HAP-1 (cell line): ENCODE measurements around the gene CD247.
A peak's percentile ranks its signal among the peaks of the same experiment; 100 is the strongest.

Experiments
- DNase-seq, 2 experiments: peaks; one replicate each; pipeline ENCODE4 v3.0.0-alpha.2; 2016 to 2020; ENCODE audit warnings: low spot score in 2 of 2
- H3K27me3 ChIP-seq: fragments of 250-450 bp; sonication (Bioruptor Pico); 2 replicates; pipeline ENCODE4 v1.5.1; 2020; ENCODE audit warnings: low read depth, mild to moderate bottlenecking, moderate library complexity
- H3K36me3 ChIP-seq: fragments of 250-450 bp; sonication (Bioruptor Pico); replicated peaks from 2 replicates; pipeline ENCODE4 v1.5.1; 2020; ENCODE audit warnings: mild to moderate bottlenecking
- H3K4me1 ChIP-seq: fragments of 250-450 bp; sonication (Bioruptor Pico); 2 replicates; pipeline ENCODE4 v1.5.1; 2020; ENCODE audit warnings: mild to moderate bottlenecking
- H3K4me3 ChIP-seq: fragments of 250-450 bp; sonication (Bioruptor Pico); 2 replicates; pipeline ENCODE4 v1.5.1; 2020; ENCODE audit warnings: mild to moderate bottlenecking, moderate library complexity
- H3K9me3 ChIP-seq: fragments of 250-450 bp; sonication (Bioruptor Pico); 2 replicates; pipeline ENCODE4 v1.5.1; 2020; ENCODE audit warnings: mild to moderate bottlenecking, moderate library complexity
- in situ Hi-C: fragments of 300-500 bp; cut with MboI; formaldehyde crosslinking; loops from 3 replicates; pipeline ENCODE4 v1.14.3; 2020; ENCODE audit warnings: low sequenced_read_pairs, inconsistent platforms, mixed read lengths

CD247 gene

DNA sequence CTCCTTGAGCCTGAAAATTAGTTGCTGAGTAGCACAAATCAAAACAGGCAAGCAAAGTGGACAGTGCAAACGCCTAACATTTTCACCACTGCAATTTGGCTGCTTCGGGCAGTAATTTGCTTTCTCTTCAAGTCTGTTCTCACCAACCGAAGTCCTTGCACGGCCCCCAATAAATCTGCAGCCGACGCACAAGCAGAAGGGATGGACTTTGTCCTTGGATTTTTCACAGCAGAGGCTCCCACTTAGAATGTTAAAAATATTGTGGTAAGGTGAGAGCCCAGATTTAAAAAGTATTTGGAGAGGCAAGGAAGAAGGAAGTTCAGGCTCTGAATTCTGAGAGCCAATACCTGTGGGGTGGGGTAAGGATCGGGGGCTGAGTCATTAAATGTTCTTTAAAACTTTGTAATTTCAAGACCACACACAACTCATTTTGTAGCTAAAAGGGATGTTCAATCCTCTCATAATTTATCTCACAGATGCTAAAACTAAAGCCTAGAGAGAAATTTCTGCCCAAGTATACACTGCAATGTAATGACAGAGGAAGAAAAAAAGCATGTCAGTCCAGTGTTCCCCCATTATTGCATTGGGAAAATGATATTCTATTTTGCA, 6.2 kb downstream of the CD247 start:
- Histone ChIP-seq H3K36me3 (no peaks in the 10 kb centered on the region), H3K27me3 (peaks cover 9% of the 10 kb centered on the region; the same call in 1 of the 2 replicates), H3K9me3 (no peaks in the 10 kb centered on the region), H3K4me3 (no peak overlapping the region), H3K4me1 (peaks cover 3% of the 10 kb centered on the region; the same call in 1 of the 2 replicates)
- in situ Hi-C loops, result no loop called here
- DNase-seq, result no peak

DNA sequence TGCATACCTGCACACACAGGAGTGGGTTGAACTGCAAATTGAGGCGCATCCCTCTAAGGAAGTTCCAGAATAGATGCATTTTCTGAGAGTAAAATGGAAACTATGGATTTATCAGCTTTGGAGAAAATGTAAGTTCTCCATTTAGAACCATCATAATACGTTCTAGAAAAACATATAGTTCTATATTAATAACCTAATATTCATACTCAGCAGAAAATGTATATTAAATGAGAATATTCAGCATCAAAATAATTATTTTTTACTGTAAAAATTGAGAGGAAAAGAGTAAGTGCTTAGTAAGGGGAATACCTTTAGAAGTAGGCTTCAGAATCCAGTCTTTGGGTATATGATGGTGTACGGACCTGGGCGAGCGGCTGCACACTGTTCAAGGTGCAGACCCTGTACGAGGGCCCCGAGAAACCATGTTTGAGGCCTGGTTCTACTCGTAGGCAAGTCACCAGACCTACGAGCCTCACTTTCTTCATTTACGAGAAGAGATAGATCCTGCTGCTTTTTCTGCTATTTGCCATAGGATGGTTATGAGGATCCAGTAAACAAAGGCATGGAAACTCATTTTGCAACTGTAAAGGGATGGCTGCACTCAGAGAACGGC, 6.8 kb downstream of the CD247 start:
- DNase-seq, result no peak
- no peaks in the 10 kb centered on the region for H3K9me3 ChIP-seq
- in situ Hi-C loops, result no loop called here
- peaks cover 9% of the 10 kb centered on the region; the same call in 1 of the 2 replicates for H3K27me3 ChIP-seq
- peaks cover 3% of the 10 kb centered on the region; the same call in 1 of the 2 replicates for H3K4me1 ChIP-seq
- H3K4me3 ChIP-seq, result no peak overlapping the region
- no peaks in the 10 kb centered on the region for H3K36me3 ChIP-seq

DNA sequence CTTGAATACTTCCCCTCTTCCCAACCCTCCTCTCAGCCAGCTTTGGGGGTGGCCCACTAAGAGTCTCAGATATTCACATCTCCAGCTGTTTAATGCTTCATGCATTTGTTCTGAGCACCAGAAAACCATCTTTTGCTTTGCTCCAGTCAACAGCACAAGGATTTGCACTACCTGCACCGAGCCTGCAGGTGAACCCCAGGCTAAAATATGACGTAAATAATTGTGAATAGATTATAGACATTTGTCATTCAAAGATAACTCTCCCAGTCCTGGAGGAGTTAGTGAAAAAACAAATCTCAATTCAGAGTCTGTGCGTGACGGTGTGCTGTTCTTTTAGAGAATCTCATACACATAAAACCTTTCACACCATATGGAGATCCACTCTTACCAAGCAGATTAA, 7.4 kb downstream of the CD247 start:
- no peak overlapping the region for H3K4me3 ChIP-seq
- no peaks in the 10 kb centered on the region for H3K36me3 ChIP-seq
- in situ Hi-C loops, result no loop called here

DNA sequence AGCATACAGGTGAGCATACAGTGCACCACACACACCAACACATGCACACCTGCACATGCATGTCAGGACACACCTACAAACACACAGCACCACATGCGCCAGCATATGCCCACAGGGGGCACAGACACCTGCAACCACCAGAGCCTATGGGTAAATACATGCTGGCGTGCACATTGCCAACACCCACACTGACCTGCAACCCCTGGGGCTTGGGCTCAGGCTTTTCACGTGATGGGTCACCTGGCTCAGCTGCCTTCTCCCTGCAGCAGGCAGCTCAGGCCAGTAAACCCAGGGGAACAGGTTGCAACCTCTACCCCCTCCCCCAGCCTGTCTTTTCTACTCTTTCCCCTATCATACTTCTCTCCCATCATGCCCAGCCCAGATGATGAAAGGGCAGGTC, 8.1 kb downstream of the CD247 start:
- in situ Hi-C loops, result no loop called here
- no peak for DNase-seq
- no peak overlapping the region for H3K4me3 ChIP-seq
- H3K27me3 ChIP-seq, result peaks cover 9% of the 10 kb centered on the region; the same call in 1 of the 2 replicates
- H3K4me1 ChIP-seq, result peaks cover 3% of the 10 kb centered on the region; the same call in 1 of the 2 replicates
- no peaks in the 10 kb centered on the region for H3K36me3 ChIP-seq
- no peaks in the 10 kb centered on the region for H3K9me3 ChIP-seq

More for the DNA sequence above, 7.4 kb downstream of the CD247 start:
- DNase-seq, result no peak
- H3K9me3 ChIP-seq, result no peaks in the 10 kb centered on the region
- peaks cover 3% of the 10 kb centered on the region; the same call in 1 of the 2 replicates for H3K4me1 ChIP-seq
- peaks cover 9% of the 10 kb centered on the region; the same call in 1 of the 2 replicates for H3K27me3 ChIP-seq

DNA sequence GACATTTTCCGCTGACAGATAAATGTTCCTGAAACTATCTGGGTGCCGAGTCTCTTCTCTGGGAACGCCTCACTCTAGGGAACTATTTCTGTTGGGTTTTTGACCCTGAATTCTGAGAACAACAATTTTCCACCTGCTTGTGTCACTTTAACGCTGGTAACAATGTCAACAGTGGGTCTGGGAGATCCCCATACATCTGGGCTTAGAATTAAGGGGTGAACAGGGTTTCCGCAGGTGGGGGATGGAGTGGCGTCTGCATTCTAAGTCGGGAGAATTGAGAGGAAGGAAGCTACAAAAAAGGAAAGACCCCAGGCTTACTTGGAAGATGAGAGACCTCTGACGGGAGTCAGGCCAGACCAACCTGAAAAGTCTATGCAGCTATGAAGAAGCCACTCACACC, 8.7 kb downstream of the CD247 start:
- Histone ChIP-seq H3K36me3 (no peaks in the 10 kb centered on the region), H3K4me3 (no peak overlapping the region), H3K27me3 (peaks cover 9% of the 10 kb centered on the region; the same call in 1 of the 2 replicates), H3K9me3 (no peaks in the 10 kb centered on the region), H3K4me1 (peaks cover 3% of the 10 kb centered on the region; the same call in 1 of the 2 replicates)
- no peak for DNase-seq
- in situ Hi-C loops, result no loop called here

DNA sequence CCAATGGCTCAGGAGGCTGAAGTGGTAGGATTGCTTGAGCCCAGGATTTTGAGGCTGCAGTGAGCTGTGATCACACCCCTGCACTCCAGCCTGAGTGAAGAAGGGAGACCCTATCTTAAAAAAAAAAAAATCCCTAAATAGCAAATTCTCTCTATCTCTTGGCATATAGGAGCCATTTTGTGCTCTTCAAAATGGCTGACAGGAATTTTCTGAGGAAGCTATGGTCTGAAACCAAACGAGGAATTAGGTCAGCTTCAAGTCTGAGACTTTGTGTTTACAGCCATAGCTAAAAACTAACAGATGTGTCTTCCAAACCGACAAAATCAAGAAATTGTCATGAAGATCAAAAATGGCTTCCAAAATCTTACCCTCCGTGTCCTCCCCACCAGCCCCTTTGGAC, 10.6 kb downstream of the CD247 start:
- in situ Hi-C loops, result no loop called here
- Histone ChIP-seq H3K36me3 (no peaks in the 10 kb centered on the region), H3K9me3 (no peaks in the 10 kb centered on the region), H3K4me1 (peaks cover 10% of the 10 kb centered on the region), H3K4me3 (no peak overlapping the region), H3K27me3 (peaks cover 12% of the 10 kb centered on the region; the same call in 1 of the 2 replicates)
- no peak for DNase-seq

DNA sequence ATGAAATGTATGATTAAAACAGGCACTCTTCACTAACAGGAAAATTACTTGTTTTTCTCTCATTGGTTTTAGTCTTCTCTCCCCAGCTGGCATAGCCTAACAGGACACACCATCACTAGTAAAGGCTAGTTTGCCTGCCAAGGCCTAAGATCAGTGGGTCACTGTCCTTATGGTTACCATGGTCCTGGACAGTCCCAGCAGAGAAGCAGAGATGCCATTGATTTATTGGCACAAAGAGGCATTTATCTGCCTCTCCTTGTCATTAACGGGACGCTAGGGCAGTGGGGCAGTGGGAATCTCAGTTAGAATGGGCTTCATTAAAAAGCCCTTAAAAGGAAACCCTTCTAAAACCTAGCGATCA, 13.9 kb downstream of the CD247 start:
- no peak for DNase-seq
- Histone ChIP-seq H3K9me3 (no peaks in the 10 kb centered on the region), H3K36me3 (no peaks in the 10 kb centered on the region), H3K4me1 (peaks cover 10% of the 10 kb centered on the region), H3K4me3 (no peak overlapping the region), H3K27me3 (peaks cover 7% of the 10 kb centered on the region; the same call in 1 of the 2 replicates)
- in situ Hi-C loops, result no loop called here

DNA sequence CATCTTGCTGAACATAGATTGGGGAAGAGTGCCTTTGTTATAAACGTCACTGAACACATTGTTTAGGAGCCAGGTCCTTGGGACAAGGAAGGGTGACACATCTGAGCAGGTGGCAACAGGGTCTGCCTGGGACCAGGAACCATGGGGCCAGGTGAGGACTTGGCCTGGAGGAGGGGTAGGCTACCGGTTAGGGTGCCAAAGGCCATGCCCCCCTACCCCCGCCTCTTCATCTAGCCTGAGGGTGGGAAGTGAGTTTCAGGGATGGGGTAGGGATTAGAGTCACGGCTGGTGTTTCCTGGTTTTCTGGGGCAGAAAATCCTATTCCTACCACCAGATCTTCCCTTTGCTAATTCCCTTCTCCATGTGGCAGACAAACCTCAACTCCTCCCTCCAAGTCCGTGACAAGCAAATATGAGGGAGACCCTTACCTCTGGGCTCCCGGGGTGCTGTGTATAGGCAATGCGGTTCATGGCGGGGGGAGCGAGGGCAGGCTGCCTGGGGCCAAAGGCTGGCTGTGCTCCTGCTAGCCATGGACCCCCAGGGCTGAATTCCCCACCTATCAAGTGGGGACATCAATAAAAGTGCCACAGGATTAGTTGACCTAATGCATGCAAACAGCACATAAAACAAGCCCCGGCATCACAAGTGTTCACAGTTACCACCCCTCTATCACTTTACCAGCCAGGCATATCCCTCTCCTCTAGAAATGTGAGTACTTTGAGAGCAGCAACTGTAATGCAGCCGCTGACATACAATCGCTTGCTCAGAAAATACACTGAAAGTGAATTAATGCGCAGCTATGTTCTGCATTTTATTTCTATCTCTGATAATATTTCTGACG, 14.5 kb downstream of the CD247 start:
- Histone ChIP-seq H3K4me3 (no peak overlapping the region), H3K36me3 (no peaks in the 10 kb centered on the region), H3K9me3 (no peaks in the 10 kb centered on the region), H3K27me3 (peaks cover 7% of the 10 kb centered on the region; the same call in 1 of the 2 replicates), H3K4me1 (peaks cover 10% of the 10 kb centered on the region)
- in situ Hi-C loops, result no loop called here
- no peak for DNase-seq

DNA sequence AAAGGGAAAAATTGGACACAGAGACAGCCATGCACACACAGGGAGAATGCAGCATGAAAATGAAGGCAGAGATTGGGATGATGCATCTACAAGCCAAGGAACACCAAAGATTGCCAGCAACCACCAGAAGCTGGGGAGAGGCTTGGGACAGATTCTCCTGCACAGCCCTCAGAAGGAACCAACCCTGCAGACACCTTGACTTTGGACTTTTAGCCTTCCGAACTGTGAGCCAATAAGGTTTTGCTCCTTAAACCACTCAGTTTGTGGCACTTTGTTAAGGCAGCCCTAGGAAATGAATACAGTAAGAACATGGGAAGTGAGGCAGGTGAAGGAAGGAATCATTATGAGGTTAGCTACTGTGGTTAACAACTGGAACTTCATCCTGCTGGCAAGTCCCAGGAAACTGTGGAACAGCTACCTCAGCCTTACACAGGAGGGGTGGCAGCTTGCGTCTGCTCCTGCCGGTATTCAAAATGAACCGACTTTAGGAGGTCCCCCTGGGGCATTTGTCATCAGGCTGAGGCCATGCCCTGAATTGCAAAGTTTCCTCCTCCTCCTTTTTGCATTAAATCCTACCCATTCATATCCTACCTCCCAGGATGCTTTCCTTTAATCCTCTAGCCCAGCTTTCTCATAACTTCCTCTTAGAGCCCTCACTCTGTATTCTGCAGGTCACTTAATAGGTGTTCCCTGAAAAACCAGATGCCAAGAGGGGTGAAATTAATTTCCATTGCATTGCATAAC, 15.4 kb downstream of the CD247 start:
- in situ Hi-C loops, result no loop called here
- Histone ChIP-seq H3K4me3 (no peak overlapping the region), H3K9me3 (no peaks in the 10 kb centered on the region), H3K27me3 (peaks cover 7% of the 10 kb centered on the region; the same call in 1 of the 2 replicates), H3K36me3 (no peaks in the 10 kb centered on the region), H3K4me1 (peaks cover 7% of the 10 kb centered on the region)
- peak; percentile 24 to 50 for DNase-seq

DNA sequence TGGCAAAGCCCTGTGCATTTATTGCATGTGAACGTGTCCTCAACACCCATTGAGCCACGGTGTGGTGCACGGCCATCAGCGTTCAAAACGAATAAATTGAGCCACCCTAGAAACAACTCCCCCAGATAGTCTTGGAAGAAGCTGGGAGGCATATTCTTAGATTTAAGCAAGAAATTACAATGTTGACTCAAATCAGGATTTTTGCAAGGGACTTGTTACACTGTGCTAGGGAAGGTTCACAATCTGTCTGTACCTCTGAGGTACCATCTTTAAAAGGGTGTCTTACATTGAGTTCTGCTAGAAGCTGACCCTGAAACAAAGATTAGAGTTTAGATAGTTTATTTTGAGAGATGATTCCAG, 16.2 kb downstream of the CD247 start:
- Histone ChIP-seq H3K27me3 (peaks cover 9% of the 10 kb centered on the region), H3K4me3 (no peak overlapping the region), H3K4me1 (peaks cover 7% of the 10 kb centered on the region), H3K9me3 (no peaks in the 10 kb centered on the region), H3K36me3 (no peaks in the 10 kb centered on the region)
- in situ Hi-C loops, result no loop called here
- no peak for DNase-seq

DNA sequence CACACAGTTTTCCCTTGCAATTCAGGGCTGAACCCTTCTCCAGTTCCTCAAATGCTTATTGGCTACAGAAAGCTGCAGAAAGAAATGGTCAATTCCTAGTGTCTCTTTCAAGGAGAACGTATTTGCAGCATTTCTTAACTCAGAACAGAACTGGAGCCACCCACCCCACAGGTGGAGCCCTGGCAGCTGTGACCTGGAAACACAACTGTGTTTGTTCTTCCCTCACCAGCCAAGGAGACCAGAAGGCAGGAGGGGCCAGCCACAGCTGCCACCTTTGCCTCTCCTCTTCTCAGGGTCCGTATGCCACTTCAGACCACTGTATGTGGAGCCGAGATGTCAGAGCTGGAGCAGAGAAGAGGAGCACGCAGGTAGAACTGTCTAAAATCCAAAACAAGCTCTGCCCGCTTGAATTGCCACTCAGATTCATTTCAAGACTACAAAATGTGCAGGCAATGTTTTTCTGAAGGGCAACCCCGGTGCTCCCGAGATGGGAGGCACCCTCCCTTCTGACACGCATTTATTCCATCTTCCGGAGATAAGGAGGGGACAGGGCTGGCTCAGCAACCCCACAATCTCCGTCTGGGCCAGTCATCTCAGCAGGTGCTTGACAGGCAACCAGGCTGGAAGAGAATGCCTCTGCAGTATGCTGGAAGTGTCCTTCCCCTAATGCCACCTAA, 16.7 kb downstream of the CD247 start:
- H3K36me3 ChIP-seq, result no peaks in the 10 kb centered on the region
- peaks cover 14% of the 10 kb centered on the region for H3K27me3 ChIP-seq
- no peak for DNase-seq
- H3K4me1 ChIP-seq, result peaks cover 7% of the 10 kb centered on the region
- in situ Hi-C loops, result no loop called here
- H3K4me3 ChIP-seq, result no peak overlapping the region
- H3K9me3 ChIP-seq, result no peaks in the 10 kb centered on the region

DNA sequence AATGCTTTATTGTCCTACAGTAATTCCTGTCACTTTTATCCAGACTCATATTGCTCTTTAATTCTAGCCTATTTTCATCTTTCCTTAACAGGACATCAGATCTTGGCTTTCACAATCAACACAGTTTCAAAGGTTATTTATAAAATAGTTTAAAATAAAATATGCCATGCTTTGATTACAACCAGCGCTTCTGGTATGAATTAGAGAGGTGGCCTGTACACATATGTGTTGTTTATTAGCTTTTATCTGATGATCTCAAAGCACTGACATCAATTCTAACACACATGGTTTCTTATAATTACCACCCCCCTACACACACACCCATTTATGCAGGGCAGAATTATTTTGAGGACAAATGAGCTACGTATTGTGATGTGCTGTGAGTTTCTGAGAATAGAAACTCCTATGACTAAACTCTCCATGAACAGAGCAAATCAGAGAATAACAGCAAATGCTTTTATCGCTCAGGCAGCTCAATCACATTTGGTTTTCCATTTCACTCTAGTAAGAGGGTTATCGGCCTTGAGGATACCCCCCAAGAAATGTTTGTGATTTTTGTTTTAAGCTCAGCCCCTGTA, 18.0 kb downstream of the CD247 start:
- no peak overlapping the region for H3K4me3 ChIP-seq

DNA sequence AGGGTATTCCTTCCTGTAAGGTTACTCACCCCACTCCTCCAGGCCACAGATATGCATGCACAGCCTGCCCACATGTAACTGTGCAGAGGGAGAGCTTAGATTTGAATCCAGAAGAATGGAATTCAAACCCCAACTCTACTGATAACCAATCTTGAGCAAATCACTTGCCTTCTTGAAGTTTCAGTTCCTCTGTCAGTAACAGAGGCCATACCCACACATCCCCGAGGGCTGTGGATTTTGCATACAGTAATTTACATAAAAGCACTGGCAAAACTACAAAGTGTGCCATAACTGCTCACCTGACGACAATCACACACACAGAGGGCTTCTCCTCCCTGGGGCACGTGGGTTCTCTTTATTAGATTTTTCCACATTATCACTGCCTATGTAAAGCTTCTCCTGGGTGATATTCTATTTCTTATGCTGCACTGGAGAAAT, 18.6 kb downstream of the CD247 start:
- Histone ChIP-seq H3K9me3 (no peaks in the 10 kb centered on the region), H3K36me3 (no peaks in the 10 kb centered on the region), H3K4me3 (no peak overlapping the region), H3K4me1 (peaks cover 7% of the 10 kb centered on the region), H3K27me3 (peaks cover 30% of the 10 kb centered on the region)
- DNase-seq, result no peak
- in situ Hi-C loops, result no loop called here

More for the DNA sequence above, 18.0 kb downstream of the CD247 start:
- Histone ChIP-seq H3K9me3 (no peaks in the 10 kb centered on the region), H3K27me3 (peaks cover 24% of the 10 kb centered on the region), H3K36me3 (no peaks in the 10 kb centered on the region), H3K4me1 (peaks cover 7% of the 10 kb centered on the region)
- DNase-seq, result no peak
- in situ Hi-C loops, result no loop called here
